ENCODE results near the gene USP2. TPM values are rescaled to one million over a fixed set of nuclear protein-coding genes. Genes with fewer than 3 reads are reported as not detected.

Gene USP2
- total RNA-seq, 1 experiment from 2014 or later: 3.1 TPM

- Histone ChIP-seq H3K4me1 (ENCODE audit: control insufficient read depth, insufficient read depth, low read length) (peaks cover 28% of the 10 kb centered on the region), H3K4me3 (ENCODE audit: low read depth in 2 of 2, low read length in 2 of 2) (no peak overlapping the region), H3K27ac (ENCODE audit: low read length) (no peak overlapping the region), H3K9me3 (ENCODE audit: control insufficient read depth, insufficient read depth, low read depth, low read length) (no peaks in the 10 kb centered on the region), H3K27me3 (ENCODE audit: control insufficient read depth, insufficient read depth, low read length) (peaks cover 3% of the 10 kb centered on the region; the same call in 1 of the 2 replicates), H3K36me3 (ENCODE audit: control insufficient read depth, insufficient read depth, low read length) (no peaks in the 10 kb centered on the region)
- in situ Hi-C loops (cut with HindIII; ENCODE audit: low pct_unique_long_range_greater_than_20kb, low sequenced_read_pairs) (no loop called here), intact Hi-C loops (cut with micrococcal nuclease; ENCODE audit: unreplicated experiment) (no loop called here)
- ChIA-PET POLR2A (interaction anchor here (0.5 to 0.6 kb wide), 2 partner anchors 343 to 665 kb away, joined by 3 to 8 read pairs; partner anchors contain the start of gene TRAPPC4), CTCF (interaction anchor here (0.8 to 1.8 kb wide), 5 partner anchors 14 to 113 kb away, joined by 3 to 7 read pairs (median 3); no protein-coding TSS in a partner anchor)
- ATAC-seq (no peak), DNase-seq (ENCODE audit: low read depth, low spot score) (no peak)
- TF ChIP-seq SIN3A (IDR thresholded peaks at IDR 0.05; ENCODE audit: borderline replicate concordance, insufficient read depth, low read depth, low read length): no peak
- no peak for TF ChIP-seq POLR2AphosphoS5 (IDR thresholded peaks at IDR 0.05; ENCODE audit: low read depth, low read length)
- no peak for TF ChIP-seq REST (IDR thresholded peaks at IDR 0.05; ENCODE audit: insufficient read depth in 1 of 2, low read depth in 2 of 2, low read length in 1 of 2)
- TF ChIP-seq TCF7L2 (IDR thresholded peaks at IDR 0.05; ENCODE audit: low read depth, low read length): no peak
- TF ChIP-seq CTCF (IDR thresholded peaks at IDR 0.05): no peak
- no TSS peak for BruUV-seq (replicated peaks)
Measured at GRCh38 chr11:119361941-119362725, 19.4 kb downstream of the USP2 start.

- Histone ChIP-seq H3K27ac (ENCODE audit: low read length) (no peak overlapping the region), H3K36me3 (ENCODE audit: control insufficient read depth, insufficient read depth, low read length) (no peaks in the 10 kb centered on the region), H3K4me1 (ENCODE audit: control insufficient read depth, insufficient read depth, low read length) (peaks cover 28% of the 10 kb centered on the region), H3K9me3 (ENCODE audit: control insufficient read depth, insufficient read depth, low read depth, low read length) (no peaks in the 10 kb centered on the region), H3K4me3 (ENCODE audit: low read depth in 2 of 2, low read length in 2 of 2) (no peak overlapping the region), H3K27me3 (ENCODE audit: control insufficient read depth, insufficient read depth, low read length) (peaks cover 3% of the 10 kb centered on the region; the same call in 1 of the 2 replicates)
- intact Hi-C loops (cut with micrococcal nuclease; ENCODE audit: unreplicated experiment): no loop called here
- no TSS peak for BruUV-seq (replicated peaks)
- CTCF ChIA-PET: interaction anchor here (0.6 to 1.8 kb wide), 6 partner anchors 15 to 165 kb away, joined by 3 to 8 read pairs (median 4); no protein-coding TSS in a partner anchor
- peak; percentile 88 for DNase-seq (ENCODE audit: low read depth, low spot score)
- peak; percentile 74 for ATAC-seq
- TF ChIP-seq CTCF (IDR thresholded peaks at IDR 0.05) (no peak), TCF7L2 (IDR thresholded peaks at IDR 0.05; ENCODE audit: low read depth, low read length) (no peak), SIN3A (IDR thresholded peaks at IDR 0.05; ENCODE audit: borderline replicate concordance, insufficient read depth, low read depth, low read length) (no peak), REST (IDR thresholded peaks at IDR 0.05; ENCODE audit: insufficient read depth in 1 of 2, low read depth in 2 of 2, low read length in 1 of 2) (no peak), POLR2AphosphoS5 (IDR thresholded peaks at IDR 0.05; ENCODE audit: low read depth, low read length) (no peak)
- in situ Hi-C loops (cut with HindIII; ENCODE audit: low pct_unique_long_range_greater_than_20kb, low sequenced_read_pairs): no loop called here
- POLR2A ChIA-PET: no interaction called here
Measured at GRCh38 chr11:119361056-119361787, 20.3 kb downstream of the USP2 start.

All from Panc1 (cell line).